Measurements from ENCODE around the gene DCD.

Gene DCD

DNA sequence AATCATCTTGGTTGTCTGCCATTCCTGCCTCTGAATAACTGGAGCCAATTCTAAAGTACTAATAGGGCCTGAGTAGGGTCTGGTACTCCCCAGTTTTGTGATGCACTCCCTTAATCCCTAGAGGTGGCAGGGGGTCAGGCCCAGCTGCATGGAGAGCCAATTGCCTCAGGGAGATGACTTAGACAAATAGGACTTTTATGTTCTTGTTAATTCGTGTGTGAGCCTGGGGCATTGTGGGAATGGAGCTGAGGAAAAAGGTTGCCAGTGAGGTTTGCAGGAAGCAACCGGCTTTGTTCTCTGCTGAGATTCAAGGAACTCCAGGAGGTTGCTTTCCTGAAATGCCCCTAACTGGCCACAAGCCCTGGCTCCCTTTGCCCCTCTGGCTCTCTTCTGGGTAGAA, 6.8 kb upstream of the DCD start:
- Histone ChIP-seq H4K20me1 (ENCODE audit: insufficient read depth, low read length) (no peaks in the 10 kb centered on the region), H3K79me2 (ENCODE audit: low read length) (no peaks in the 10 kb centered on the region), H3K4me3 (ENCODE audit: low read length) (no peak overlapping the region), H3K9ac (ENCODE audit: low read length) (no peak overlapping the region), H3K27me3 (ENCODE audit: low read depth, low read length) (peaks cover 37% of the 10 kb centered on the region), H3K36me3 (replicated peaks; ENCODE audit: low read depth, low read length) (no peaks in the 10 kb centered on the region), H3K27ac (ENCODE audit: low read length) (no peak overlapping the region), H3K4me2 (ENCODE audit: low read length) (no peak overlapping the region), H3K9me3 (ENCODE audit: insufficient read depth, low read length) (no peaks in the 10 kb centered on the region), H2AFZ (ENCODE audit: low read depth, low read length) (no peak overlapping the region), H3K4me1 (ENCODE audit: low read length) (no peaks in the 10 kb centered on the region)
- TF ChIP-seq EZH2phosphoT487 (IDR thresholded peaks at IDR 0.05; ENCODE audit: low read depth) (no peak), CTCF (IDR thresholded peaks at IDR 0.05; ENCODE audit: low read depth, low read length) (no peak)

- Histone ChIP-seq H3K79me2 (ENCODE audit: low read length) (no peaks in the 10 kb centered on the region), H3K9me3 (ENCODE audit: insufficient read depth, low read length) (no peaks in the 10 kb centered on the region), H3K27me3 (ENCODE audit: low read depth, low read length) (peaks cover 37% of the 10 kb centered on the region), H4K20me1 (ENCODE audit: insufficient read depth, low read length) (no peaks in the 10 kb centered on the region), H3K36me3 (replicated peaks; ENCODE audit: low read depth, low read length) (no peaks in the 10 kb centered on the region), H3K27ac (ENCODE audit: low read length) (no peak overlapping the region), H3K4me2 (ENCODE audit: low read length) (no peak overlapping the region), H3K9ac (ENCODE audit: low read length) (no peak overlapping the region), H2AFZ (ENCODE audit: low read depth, low read length) (no peak overlapping the region), H3K4me1 (ENCODE audit: low read length) (no peaks in the 10 kb centered on the region), H3K4me3 (ENCODE audit: low read length) (no peak overlapping the region)
- no peak for TF ChIP-seq CTCF (IDR thresholded peaks at IDR 0.05; ENCODE audit: low read depth, low read length)
- TF ChIP-seq EZH2phosphoT487 (IDR thresholded peaks at IDR 0.05; ENCODE audit: low read depth) = no peak
These were observed 4.9 kb upstream of the DCD start for GRCh38 chr12:54653025-54653424.

DNA sequence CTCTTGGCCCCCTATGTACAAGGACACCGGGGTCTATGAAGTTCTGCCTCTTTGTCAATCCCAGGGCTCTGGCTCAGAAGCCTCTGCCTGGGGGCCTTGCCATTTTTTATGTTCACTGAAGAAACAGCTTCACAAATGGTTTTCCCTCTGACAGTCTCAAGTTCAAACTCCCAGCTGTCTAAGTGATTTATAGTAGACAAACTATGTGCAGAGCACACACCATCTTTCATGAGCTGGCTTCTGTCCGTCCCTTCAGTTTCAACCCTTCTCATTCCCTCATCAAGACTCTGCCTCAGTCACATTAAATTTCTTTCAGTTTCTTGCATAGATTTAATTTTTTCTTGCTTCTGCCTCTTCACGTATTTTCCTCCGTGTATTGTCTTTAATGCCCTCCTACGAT, 2.7 kb upstream of the DCD start:
- Histone ChIP-seq H3K36me3 (replicated peaks; ENCODE audit: low read depth, low read length) (no peaks in the 10 kb centered on the region), H3K79me2 (ENCODE audit: low read length) (no peaks in the 10 kb centered on the region), H3K4me2 (ENCODE audit: low read length) (no peak overlapping the region), H3K4me1 (ENCODE audit: low read length) (no peaks in the 10 kb centered on the region), H3K27me3 (ENCODE audit: low read depth, low read length) (peaks cover 31% of the 10 kb centered on the region), H3K27ac (ENCODE audit: low read length) (no peak overlapping the region), H4K20me1 (ENCODE audit: insufficient read depth, low read length) (no peaks in the 10 kb centered on the region), H2AFZ (ENCODE audit: low read depth, low read length) (no peak overlapping the region), H3K9ac (ENCODE audit: low read length) (no peak overlapping the region), H3K4me3 (ENCODE audit: low read length) (no peak overlapping the region), H3K9me3 (ENCODE audit: insufficient read depth, low read length) (no peaks in the 10 kb centered on the region)
- TF ChIP-seq CTCF (IDR thresholded peaks at IDR 0.05; ENCODE audit: low read depth, low read length) (no peak), EZH2phosphoT487 (IDR thresholded peaks at IDR 0.05; ENCODE audit: low read depth) (no peak)

GRCh38 chr12:54650409-54650808, 2.2 kb upstream of the DCD start:
- Histone ChIP-seq H3K4me1 (ENCODE audit: low read length) (no peaks in the 10 kb centered on the region), H4K20me1 (ENCODE audit: insufficient read depth, low read length) (no peaks in the 10 kb centered on the region), H3K4me3 (ENCODE audit: low read length) (no peak overlapping the region), H3K9me3 (ENCODE audit: insufficient read depth, low read length) (no peaks in the 10 kb centered on the region), H3K27me3 (ENCODE audit: low read depth, low read length) (peaks cover 34% of the 10 kb centered on the region), H3K27ac (ENCODE audit: low read length) (no peak overlapping the region), H3K4me2 (ENCODE audit: low read length) (no peak overlapping the region), H3K79me2 (ENCODE audit: low read length) (no peaks in the 10 kb centered on the region), H2AFZ (ENCODE audit: low read depth, low read length) (no peak overlapping the region), H3K9ac (ENCODE audit: low read length) (no peak overlapping the region), H3K36me3 (replicated peaks; ENCODE audit: low read depth, low read length) (no peaks in the 10 kb centered on the region)
- no peak for TF ChIP-seq CTCF (IDR thresholded peaks at IDR 0.05; ENCODE audit: low read depth, low read length)
- no peak for TF ChIP-seq EZH2phosphoT487 (IDR thresholded peaks at IDR 0.05; ENCODE audit: low read depth)

Measured in OCI-LY3 (cell line).